Fibroblast of the aortic adventitia (primary cell): ENCODE data around the gene NANP. TPM values are rescaled to one million over a fixed set of nuclear protein-coding genes. Genes with fewer than 3 reads are reported as not detected.

Experiments used
- DNase-seq: peaks from one replicate; pipeline ENCODE4 v3.0.0-alpha.2; 2010; ENCODE audit warnings: low read depth
- H3K4me3 ChIP-seq: 2 replicates; pipeline ENCODE4 v1.5.1; 2011; ENCODE audit warnings: low read depth, mild to moderate bottlenecking, control low read depth, low read length, moderate library complexity
- CTCF ChIP-seq: IDR thresholded peaks from 2 replicates; pipeline ENCODE4 v1.5.1; 2011; ENCODE audit warnings: mild to moderate bottlenecking, low read length, control low read depth, inconsistent platforms; ENCODE audit not compliant: insufficient read depth
- total RNA-seq: library from RNA; depleted of rRNA; stranded (reverse); fragments of >200 nt; gene quantifications from 2 replicates; pipeline ENCODE4 v1.2.3, GENCODE V29; 2012; ENCODE audit warnings: low replicate concordance

The NANP gene
- total RNA-seq, 1 donor = 13.7 TPM

- peak overlapping the region; percentile 90 for H3K4me3 ChIP-seq
- no peak for DNase-seq
- TF ChIP-seq CTCF = no peak
These were observed 706 bp upstream of the NANP start for GRCh38 chr20:25624500-25624939.

GRCh38 chr20:25623225-25623735 is 534 bp downstream of the NANP start:
- DNase-seq = no peak
- no peak for TF ChIP-seq CTCF

GRCh38 chr20:25622450-25623224 is 1.2 kb downstream of the NANP start:
- peak overlapping the region; percentile 90 for H3K4me3 ChIP-seq
- no peak for TF ChIP-seq CTCF
- DNase-seq = peak; percentile 40

More at GRCh38 chr20:25623225-25623735, 534 bp downstream of the NANP start:
- H3K4me3 ChIP-seq = peak overlapping the region; percentile 90

- TF ChIP-seq CTCF = no peak
- H3K4me3 ChIP-seq = peak overlapping the region; percentile 90
- DNase-seq = no peak
These were observed 1.8 kb downstream of the NANP start for GRCh38 chr20:25622049-25622448.

- no peak for DNase-seq
- no peak for TF ChIP-seq CTCF
- no peak overlapping the region for H3K4me3 ChIP-seq
These were observed 4.3 kb downstream of the NANP start for GRCh38 chr20:25619514-25619913.

GRCh38 chr20:25608774-25609173 is 15.0 kb downstream of the NANP start:
- DNase-seq = no peak
- H3K4me3 ChIP-seq = no peak overlapping the region
- TF ChIP-seq CTCF = no peak
